Stimulated activated CD4-positive, alpha-beta T cell treated with anti-CD3 and anti-CD28 coated beads, Interleukin-12 subunit alpha, Interleukin-12 subunit beta, amount 100 ng/mL, for 24 hours (primary cell): ENCODE data around the gene PHLPP1.

ENCODE experiments used
- DNase-seq, 2 experiments: peaks; one replicate each; pipeline ENCODE4 v3.0.0-alpha.2; 2020; ENCODE audit warnings: low read depth in 2 of 2

Gene PHLPP1

GRCh38 chr18:62744076-62744968, 29.0 kb downstream of the PHLPP1 start:
- DNase-seq = no peak

- DNase-seq = no peak
Measured at GRCh38 chr18:62745089-62745751, 29.9 kb downstream of the PHLPP1 start.

DNA sequence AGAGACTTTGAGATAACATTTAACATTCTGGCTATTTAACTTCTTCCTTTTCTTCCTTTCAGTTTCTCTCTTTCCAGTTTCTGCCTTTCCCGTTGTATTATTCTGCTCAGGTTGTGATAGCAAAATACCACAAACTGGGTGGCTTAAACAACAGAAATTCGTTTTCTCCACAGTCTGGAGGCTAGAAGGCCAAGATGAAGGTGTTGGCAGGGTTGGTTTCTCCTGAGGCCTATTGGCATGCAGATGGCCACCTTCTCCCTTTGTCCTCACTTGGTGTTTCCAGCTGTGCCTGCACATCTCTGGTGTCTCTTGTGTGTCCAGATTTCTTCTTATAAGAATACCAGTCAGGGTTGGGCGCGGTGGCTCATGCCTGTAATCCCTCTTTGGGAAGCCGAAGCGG, 34.0 kb downstream of the PHLPP1 start:
- DNase-seq = no peak

GRCh38 chr18:62751341-62751821, 36.0 kb downstream of the PHLPP1 start:
- DNase-seq = no peak

DNA sequence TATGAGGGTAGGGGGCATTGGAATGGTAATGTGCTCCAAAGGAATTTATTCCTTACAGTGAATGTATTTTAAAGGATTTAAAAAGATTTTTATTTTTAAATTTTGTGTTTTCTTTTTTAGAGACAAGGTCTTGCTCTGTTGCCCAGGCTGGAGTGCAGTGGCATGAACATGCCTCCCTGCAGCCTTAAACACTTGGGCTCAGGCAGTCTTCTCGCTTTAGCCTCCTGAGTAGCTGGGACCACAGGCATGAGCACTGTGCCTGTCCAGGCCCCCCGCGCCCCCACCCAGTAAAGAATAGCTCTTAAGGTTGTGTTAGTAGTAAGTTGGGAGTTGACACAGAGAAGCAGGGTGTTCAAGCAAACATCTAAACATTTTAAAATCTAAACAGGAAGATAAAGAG, 36.6 kb downstream of the PHLPP1 start:
- DNase-seq = no peak

GRCh38 chr18:62754026-62754425, 38.7 kb downstream of the PHLPP1 start:
- no peak for DNase-seq

DNA sequence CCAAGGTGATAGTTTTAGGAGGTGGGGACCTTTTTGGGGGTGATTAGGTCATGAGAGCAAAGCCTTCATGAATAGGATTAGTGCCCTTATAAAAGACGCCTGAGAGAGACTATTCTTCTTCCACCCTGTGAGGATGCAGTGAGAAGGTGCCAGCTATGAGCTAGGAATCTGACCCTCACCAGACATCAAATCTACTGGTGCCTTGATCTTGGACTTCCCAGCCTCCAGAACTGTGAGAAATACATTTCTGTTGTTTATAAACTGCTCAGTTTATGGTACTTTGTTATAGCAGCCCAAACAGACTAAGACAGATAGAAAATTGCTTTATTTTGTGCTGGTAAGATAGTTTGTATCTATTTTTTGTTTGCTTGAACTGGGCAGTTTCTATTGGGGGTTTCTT, 40.1 kb downstream of the PHLPP1 start:
- no peak for DNase-seq

- DNase-seq = no peak
Measured at GRCh38 chr18:62755946-62756345, 40.6 kb downstream of the PHLPP1 start.

GRCh38 chr18:62757399-62758010, 42.2 kb downstream of the PHLPP1 start:
- DNase-seq = no peak

GRCh38 chr18:62758591-62758990, 43.2 kb downstream of the PHLPP1 start:
- DNase-seq = no peak

DNA sequence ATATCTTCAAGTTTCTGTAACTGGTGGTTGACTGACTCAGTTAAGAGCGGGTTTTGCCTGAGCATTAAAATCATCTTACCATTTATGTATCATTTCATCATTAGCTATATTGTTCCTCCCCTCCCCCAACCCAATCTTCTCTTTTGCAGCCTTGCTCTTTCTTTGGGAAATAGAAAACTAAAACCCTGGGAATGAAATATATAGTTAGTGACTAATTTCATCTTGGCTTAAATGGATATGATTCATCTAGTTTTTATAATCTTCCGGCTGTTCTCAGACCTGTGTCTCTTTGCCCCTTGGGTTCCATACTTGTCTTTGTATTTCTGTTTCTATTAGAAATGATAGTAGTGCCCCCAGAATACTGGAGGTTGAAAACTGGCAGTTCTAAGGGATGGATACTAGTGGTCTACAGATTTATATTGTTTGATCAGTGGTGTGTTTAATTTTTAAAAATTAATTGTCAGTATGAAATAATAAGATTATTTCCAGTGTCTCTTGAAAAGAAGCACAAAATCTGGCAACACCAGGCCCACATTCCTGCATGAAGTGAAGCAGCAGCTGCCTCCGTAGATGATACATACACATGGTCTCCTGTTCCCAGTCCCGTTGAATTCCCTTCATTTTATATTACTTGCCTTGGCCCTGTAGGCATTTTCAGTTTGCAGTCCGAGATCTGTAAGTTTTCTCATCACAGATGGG, 44.5 kb downstream of the PHLPP1 start:
- DNase-seq = no peak

- DNase-seq = no peak
Measured at GRCh38 chr18:62760403-62760734, 45.0 kb downstream of the PHLPP1 start.

DNA sequence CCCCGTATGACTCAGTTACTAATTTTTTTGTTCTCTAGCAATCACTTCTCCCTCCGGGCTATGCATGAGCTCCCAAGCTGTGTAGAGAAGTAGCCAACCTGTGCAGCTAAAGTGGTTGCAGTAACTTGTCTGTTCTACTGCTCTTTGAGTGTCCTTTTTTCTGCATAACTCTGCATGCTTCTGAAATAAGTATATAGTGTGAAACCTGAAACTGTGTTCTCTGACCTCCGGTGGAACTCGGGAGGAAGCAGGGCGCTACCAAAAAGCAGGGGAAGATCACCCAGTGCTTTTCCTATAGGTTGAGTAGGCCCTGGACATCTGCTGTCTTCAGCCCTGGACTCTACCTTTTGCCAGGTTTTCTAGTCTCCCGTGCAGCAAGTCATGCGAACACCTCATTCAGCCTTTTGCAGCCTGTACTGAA, 47.8 kb downstream of the PHLPP1 start:
- no peak for DNase-seq

- no peak for DNase-seq
Measured at GRCh38 chr18:62766266-62766665, 50.9 kb downstream of the PHLPP1 start.

GRCh38 chr18:62767321-62767720, 52.0 kb downstream of the PHLPP1 start:
- DNase-seq = no peak

GRCh38 chr18:62767836-62768557, 52.7 kb downstream of the PHLPP1 start:
- DNase-seq = no peak

DNA sequence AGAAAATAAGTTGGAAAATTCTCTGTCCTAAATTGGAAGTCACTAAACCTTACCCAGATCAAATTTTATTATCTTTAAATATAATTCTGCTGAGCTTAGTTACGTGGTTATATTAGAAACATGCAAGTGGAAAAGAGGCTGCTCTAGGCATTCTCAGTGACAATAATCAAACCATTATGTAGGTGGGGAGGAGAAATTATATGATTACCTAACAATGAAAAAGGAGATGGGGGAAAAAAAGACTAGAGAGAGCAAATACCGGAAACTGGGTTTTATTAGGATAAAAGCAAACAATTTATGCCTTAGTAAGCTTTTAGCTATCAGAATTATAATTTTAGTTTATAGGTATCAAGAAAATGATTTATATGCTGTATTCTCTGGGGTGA, 53.2 kb downstream of the PHLPP1 start:
- no peak for DNase-seq

GRCh38 chr18:62769216-62769615, 53.9 kb downstream of the PHLPP1 start:
- no peak for DNase-seq

GRCh38 chr18:62771494-62772270, 56.3 kb downstream of the PHLPP1 start:
- DNase-seq = no peak

GRCh38 chr18:62772860-62773584, 57.7 kb downstream of the PHLPP1 start:
- no peak for DNase-seq
